NK-92 treated with Interleukin-12 subunit alpha and Interleukin-12 subunit beta, amount 100 ng/mL, for 24 hours (cell line): ENCODE results near the gene FMN2.
"Not testable (repeated sequence)": the region's sequence is repeated elsewhere in the genome, so short reads cannot be mapped to it uniquely, and the experiment has no call there.

Experiments
- DNase-seq: peaks from one replicate; lab custom pipeline; 2025; lab: John Stamatoyannopoulos, UW

FMN2 gene

DNA sequence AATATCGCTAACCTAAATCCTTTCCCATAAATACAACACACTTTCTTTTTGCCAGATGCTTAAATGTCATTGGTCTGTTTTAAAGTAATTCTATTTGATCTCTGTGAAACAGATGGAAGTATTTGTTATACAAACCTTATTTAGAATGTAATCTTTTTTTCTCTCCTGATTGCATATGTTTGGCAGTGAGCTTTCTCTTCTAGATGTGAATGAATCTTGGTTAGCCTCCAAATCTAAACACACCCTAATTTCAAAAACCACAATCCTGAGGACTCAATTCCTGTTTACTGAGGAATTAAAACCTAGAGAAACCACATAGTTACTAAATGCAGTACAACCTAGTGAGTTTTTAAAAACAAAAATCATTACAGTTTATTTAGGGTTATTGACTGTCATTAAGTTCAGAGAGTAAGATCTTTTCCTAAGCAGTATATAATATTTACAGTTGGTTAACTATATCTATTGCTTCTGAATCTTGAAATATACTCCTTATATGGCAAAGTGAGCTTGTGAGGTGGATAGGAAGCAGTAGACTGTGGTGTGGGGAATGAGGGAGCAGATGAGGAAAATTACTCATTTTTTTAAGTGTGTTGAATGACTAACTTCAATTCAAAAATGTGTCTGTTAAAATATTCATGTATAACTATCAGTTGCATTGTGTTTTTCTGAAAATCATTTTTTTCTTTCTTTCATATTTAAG is 218.7 kb downstream of the FMN2 start:
- no peak for DNase-seq

DNA sequence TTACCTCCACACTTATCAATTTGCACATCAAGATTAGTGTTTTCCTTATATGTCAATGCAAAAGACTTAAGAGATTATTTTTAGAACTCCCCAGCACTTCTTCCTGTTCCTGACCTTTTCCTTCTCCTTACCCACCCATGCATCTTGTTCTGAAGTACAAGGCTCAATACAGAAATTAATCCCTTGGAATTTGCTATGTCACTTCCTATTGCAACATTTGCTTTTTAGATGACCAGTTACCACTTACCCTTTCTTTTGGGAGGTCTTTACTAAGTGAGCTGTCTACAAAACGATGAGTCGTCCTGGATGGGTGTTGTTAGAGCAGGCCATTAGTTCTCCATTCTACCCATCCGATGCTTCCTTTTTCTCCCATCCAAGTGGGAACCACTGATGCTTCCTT is 221.2 kb downstream of the FMN2 start:
- no peak for DNase-seq

DNA sequence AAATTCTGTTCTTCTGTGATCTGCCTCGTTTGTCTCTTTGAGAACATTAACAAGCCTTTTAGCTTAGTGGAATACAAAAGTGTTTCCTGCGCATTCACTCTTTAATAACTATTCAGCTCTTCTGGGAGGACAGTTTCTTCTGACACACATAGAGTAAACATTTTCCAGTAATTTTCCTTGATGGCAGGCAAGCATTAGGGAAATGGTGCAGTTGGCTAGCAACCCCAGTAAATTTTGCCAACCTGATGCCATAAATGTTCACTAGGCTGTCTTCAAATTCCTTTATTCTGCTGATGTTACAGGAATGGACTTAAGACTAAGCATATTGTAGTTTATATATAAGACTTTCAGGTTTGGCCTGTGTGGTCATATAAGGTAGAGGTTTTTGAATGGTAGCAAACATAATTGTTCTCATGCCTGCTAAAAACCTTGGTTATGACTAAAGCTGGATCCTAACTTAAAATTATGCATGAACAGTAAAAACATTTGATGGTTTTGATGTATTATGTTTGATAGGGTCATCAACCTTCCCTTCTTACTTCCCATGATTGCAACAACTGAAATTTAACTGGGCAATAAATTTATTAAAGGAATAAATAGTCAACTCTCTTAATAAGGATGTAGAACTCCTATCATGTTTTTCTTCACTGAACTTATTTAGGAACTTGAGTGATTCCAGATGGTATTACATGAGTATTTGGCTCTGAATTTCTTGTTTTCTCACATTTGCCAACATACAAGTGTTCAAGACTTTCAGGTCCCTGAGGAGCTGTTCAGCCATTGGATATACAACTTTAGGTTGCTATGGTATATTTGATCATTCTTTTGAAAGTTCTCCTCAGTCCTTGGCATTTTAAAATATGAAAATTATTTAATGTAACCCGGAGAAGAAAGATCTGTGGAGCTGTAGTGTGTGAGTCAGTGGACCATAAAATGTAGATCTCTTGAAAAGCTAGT is 223.4 kb downstream of the FMN2 start:
- DNase-seq = no peak

DNA sequence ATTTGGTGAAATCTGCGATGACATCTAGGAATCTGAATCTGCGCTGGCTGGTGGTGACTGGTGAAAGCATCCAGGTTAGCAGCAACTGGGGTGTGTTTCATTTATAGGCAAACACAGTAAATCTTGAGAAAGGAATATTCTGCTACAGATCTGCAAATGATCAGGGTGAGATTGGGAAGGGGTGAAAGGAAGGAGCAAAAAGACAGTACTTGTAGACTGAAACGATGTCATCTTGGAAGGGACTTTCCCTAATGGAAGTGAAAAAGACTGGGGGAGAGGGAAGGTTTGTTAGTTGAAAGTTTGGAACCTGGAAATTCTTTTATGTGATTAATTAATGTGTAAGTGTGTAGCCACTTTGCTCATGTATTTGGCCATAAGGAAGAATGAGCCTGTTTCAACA is 228.3 kb downstream of the FMN2 start:
- DNase-seq = no peak

DNA sequence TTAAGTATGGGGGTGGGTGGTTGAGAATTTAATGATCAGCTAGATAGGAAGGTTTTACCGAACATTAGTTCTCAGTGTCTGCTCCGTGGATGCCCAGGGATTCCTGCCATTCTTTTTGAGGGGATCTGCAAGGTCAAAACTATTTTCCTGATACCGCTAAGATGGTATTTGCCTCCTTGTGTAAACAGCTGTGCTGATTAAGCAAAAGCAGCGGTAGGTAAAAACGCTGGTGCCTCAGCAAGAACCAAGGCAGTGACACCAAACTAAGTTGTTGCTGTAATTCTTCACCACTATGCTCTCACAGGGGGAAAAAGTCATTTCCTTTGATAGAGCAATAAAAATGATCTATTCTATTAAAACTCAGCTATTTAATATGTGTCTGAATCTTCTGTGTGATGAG is 229.0 kb downstream of the FMN2 start:
- DNase-seq = no peak

DNA sequence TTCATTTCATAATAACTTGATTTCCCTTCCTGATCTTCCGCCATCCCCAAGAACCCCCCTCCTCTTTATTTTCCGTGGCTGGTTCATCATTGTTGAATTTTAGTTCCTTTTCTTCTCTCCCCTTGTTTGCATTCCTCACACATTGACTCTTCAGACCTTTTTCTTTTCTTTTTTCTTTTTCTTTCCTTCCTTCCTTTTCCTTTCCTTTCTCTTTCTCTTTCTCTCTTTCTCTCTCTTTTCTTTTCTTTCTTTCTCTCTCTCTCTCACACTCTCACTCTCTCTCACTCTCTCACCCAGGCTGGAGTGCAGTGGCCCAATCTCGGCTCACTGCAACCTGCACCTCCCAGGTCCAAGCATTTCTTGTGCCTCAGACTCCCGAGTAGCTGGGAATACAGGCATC is 231.3 kb downstream of the FMN2 start:
- no peak for DNase-seq

DNA sequence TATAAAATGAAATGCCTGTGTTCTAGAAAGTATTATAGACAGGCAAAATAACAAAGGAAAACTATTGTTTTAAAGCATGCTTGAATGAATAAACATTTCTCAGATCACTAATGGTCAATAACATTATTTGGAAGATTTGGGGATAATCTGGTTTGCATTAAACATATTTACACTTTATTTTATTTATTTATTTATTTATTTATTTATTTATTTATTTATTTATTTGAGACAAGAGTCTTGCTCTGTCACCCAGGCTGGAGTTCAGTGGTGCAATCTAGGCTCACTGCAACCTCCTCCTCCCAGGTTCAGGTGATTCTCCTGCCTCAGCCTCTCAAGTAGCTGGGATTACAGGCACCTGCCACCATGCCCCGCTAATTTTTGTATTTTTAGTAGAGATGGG is 236.7 kb downstream of the FMN2 start:
- not testable (repeated sequence) for DNase-seq

DNA sequence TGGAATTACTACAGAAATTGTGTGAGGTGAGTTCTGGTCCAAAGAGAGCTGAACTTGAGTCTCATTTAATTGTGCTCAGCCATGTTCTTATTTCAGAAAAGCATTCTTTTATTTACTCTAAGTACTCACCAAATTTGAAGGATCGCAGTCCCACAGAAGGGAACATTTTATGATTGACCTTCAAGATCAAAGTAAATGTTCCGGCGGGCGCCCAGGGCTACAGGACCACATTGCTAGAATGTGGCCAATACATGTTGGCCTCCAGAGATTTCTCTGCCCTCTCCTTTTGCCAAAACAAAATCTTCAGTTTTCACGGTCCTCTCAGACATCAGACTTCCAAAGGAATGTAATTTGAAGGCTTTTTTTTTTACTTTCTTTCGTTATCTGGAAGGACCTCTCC is 237.8 kb downstream of the FMN2 start:
- no peak for DNase-seq

DNA sequence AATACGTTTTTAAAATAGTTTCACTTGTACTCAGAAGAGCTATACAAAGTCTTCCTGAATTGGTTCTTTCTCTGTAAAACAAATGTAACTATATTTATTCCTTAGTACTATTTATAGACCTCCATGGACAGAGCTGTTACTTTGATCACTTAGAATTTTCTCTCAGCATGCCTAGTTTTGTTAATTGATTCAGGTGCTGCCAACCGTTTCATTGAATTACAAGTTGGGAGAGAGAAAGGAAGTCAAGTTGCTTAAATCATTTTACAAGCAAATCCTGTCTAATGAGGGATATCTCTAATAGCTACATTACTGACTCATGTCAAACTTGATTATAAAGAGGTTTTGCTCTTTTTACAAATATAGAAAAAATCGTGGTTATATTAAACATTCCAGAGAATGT is 241.0 kb downstream of the FMN2 start:
- DNase-seq = no peak

DNA sequence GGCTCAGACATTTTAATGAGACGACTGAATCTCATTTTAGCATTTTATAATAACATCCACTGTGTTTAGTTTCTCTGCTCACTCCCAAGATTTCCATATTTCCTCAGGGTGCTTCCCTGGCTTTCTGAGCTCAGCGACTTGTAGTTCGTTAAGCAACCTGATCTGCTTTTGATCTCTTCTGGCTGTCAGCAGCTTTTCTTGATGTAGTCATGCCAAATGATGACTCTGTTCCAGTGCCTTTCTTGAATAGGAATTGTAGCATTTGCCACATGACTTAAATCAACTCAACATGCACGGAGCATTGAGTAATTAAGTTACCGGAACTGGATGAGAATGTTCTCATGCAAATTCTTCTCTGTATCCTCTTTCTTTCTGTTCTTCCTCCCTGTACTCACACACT is 246.1 kb downstream of the FMN2 start:
- no peak for DNase-seq

DNA sequence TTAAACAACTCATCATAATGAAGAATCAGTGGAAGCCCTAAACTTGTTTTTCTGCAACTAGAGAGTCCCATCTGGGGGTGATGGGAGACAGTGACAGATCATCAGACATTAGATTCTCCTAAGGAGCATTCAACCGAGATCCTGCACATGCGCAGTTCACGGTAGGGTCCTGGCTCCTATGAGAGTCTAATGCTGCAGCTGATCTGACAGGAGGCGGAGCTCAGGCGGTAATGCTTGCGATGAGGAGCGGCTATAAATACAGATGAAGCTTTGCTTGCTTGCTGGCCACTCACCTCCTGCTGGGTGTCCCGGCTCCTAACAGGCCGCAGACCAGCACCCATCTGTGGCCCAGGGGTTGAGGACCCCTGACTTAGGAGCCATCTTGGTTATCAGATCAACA is 247.2 kb downstream of the FMN2 start:
- DNase-seq = no peak

DNA sequence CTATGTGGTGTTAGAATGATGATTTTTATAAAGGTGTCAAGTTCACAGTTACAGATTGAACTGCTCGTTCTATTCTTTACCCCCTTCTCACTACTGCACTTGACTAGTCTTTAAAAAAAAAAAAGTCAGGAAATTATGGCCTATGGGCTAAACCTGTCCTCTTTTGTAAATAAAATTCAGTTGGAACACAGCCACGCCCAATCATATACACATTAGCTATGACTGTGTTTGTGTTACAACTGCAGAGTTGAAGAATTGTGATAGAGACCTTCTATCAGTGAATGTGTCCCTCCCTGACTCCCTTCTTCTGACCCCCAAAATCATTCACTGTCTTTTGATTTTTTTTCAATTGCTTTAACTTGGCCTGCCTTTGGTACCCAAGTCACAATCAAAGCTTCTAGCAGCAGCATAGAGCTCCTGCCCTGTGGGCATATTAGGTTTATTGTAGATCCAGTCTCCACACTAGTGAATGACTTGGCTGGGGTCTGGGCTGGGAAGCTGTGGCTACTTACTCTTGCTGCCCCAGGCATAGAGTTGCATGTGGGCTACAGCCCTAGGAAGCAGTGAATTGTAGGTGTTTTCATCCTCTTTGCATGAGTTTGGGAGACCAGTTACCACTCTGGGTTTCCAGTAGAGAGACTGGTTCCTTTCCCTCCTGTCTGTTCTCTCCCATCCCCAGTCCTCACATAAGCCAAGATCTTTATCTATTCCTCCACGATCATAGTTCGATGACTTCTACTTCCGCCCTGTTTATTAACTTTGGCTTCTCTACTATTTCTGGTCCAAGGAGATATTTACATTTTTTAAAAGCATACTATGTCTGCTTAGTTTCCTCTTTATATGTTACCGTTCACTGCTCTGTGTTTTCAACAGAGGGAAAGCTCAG is 249.9 kb downstream of the FMN2 start:
- DNase-seq = no peak

DNA sequence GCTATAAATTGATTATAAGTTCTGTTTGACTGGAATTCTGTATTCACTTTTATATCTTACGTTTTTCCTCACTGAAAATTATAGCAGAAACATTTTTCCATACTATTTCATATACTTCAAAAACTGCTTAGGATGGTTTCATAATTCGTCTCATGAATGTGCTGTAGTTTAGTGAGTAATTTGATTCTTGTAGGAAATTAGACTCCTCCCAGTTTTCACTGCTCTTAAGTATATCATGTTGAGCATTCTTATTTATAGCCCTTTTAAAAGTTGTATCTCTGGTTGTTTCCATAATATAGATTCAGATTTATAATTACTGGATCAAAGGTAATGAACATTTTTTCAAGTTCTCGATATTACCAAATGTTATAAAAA is 250.6 kb downstream of the FMN2 start:
- no peak for DNase-seq

DNA sequence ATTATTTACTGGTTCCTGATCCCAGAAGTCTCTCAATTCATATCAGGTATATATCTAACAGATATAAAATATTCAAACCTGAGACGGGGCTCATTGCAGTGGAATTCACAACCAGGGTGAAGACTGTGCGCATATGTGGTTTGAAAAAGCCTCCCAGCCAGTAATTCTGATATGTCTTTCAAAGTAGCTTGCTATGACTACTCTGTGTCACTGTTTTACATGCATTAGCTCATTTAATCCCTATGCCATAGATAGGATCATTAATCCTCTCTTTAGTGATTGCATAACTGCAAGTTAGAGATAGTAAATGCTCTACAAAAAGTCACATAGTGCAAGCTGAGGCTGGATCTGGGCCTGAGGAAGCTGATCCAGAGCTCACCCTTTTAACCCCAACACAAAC is 251.4 kb downstream of the FMN2 start:
- DNase-seq = no peak

DNA sequence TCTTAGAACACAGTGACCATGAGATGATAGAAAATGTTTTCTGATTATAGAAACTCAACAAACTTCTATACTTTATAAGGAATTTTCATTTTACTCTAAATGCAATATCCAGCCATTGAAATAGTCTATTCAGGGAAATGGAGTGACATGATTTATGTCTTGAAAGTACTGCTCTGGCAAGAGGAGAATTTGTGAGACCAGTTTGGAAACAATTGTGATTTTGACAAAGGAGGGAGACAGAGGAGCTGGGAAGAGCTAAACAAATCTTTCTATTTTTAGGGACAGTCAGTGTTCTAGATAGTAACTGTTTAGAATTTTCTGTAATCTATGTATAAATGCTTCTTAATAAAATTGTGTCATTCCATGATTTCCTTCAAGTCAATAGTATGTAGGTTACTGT is 252.3 kb downstream of the FMN2 start:
- no peak for DNase-seq

DNA sequence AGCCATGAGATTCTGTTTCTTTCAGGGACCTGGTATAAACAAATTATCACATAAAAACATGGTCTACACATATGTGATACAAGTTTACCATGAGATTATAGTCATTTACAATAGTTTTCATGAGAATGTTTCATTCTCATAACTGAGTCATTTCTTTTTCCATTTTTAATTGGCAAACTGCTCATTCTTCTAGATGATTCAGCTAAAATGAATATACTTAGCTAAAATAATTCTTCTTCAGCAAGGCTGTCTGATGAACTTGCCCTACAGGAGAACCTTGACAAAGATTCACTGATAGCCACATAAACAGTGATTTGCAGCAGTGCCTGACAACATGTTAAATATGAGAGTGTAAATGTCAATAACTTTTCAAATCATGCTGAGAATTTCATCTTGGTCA is 253.2 kb downstream of the FMN2 start:
- DNase-seq = no peak

DNA sequence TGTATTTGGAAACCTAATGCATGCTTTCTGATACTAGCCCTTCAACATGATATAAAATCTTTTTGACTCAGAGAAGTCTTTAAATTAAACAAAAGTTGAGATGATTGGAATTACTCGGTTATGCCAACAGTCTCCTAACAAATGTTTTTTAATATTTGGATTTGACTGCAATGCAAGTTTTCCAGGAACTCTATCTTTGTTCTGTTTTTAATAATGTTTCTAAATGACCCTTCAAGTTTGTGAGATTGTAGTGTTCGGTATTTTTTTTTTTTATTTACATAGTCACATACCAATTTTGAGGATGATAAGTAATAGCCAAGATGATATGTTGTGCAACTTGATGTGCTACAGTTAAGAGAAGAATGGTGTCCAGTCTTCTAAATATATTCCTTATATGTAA is 258.0 kb downstream of the FMN2 start:
- DNase-seq = no peak

DNA sequence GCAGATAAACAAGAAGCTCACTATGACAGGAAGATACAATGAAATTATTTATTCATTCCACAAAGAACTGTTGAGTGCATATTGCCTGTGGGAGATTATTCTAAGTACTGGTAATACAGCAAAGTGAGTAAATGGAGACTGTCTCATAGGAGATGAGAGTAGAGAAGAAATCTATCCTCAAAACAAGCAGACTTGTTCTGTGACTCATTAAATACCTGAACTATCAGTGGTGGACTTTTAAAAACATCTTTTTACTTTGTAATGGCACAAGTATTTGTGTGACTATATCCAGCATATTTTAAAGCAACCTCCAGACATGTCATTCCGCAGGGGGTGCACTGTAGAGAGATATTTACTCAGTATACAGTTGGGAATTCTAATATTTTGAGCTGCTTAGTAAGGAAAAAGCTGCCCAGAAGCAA is 259.2 kb downstream of the FMN2 start:
- DNase-seq = no peak

DNA sequence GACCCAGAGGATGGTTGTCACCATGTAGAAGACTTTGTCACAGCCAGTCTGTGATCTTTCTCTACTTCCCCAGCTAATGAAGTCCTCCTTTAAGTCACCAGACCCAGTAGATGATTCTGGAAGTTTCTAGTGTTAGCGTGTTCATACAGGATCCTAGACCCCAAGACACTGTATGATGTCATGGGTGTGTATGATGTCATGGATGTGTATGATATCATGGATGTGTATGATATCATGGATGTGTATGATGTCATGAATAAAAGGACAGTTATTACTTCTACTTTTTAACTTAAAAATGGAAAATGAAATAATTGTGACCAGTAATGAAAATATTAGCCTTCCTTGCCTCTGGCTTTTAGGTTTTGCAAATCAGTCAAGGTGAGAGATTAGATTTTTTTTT is 260.0 kb downstream of the FMN2 start:
- no peak for DNase-seq

DNA sequence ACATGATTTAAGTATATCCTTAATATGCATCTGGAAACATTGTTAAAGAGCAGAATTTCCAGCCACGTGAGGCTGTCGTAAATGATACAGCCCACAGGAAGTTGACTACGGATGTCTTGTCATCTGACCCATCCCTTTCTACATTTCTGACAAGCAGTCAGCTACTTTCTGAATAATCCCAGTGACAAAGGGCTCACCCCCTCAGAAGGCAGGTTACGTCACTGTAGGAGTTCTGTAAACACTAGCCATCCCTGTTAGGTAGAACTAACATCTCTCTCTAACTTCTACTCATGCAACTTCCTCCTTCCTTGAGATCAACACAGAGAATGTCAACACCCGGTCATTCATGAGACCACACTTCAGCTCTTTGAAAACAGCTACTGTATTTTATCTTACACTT is 261.1 kb downstream of the FMN2 start:
- DNase-seq = no peak

DNA sequence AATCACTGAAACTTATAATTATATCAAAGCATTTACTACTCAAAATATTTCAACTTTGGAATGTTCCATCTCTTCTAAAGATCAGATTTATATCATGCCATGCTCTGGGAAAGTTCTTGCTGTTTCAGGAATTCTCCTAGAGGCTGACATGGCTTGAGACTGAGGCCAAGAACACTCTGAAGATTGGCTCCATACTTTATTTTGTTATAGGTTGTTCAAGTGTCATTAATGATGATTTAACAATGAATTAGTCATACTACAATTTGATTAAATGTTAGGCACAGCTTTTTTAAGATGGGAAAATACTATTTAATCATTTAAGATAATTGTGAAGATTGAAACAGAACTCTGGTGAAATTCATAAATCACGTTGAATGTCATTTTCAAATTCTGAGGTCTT is 264.9 kb downstream of the FMN2 start:
- no peak for DNase-seq

DNA sequence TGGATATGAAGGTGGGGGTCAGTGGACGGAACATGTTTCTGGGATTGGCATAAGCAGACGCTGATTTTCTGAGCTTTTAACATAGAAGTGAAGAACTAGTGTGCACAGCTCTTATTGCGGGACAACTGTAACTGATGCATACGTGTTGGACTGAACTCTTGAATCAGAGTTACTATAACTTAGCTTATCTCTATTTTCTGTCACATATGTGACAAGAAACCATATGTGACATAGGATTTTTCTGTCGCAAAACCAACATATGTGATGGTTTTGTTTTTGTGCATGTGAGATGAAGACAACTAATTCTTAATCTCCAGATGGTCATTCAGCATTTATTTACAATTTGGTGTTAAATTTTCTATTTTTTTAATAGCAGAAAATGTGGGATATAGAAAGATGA is 270.4 kb downstream of the FMN2 start:
- no peak for DNase-seq

DNA sequence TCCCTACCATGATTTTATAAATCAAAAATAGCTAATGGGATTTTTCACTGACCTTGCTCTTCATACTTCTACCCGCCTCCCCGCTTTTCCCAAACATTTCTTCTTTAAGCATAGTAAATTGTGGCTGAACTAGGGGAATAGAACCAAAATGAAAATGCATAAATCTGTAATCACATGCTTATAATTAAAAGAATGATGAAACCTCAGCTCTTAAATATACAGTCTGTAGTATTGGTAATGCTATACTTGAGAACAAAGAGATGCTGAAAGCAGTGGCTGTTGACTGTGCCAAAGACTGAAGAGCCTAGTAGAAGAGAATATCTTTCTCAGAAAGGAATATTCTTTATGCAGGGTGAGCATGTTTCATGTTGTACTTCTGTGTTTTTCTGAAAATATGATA is 271.1 kb downstream of the FMN2 start:
- no peak for DNase-seq
